NCI-H1417 treated with DMSO at 0.1 percent for 48 hours (cell line): ENCODE results near the gene GPD1L.
"Not testable (repeated sequence)": the region's sequence is repeated elsewhere in the genome, so short reads cannot be mapped to it uniquely, and the experiment has no call there.

ENCODE experiments used
- DNase-seq: peaks from one replicate; lab custom pipeline; 2025; lab: John Stamatoyannopoulos, UW

The GPD1L gene

DNA sequence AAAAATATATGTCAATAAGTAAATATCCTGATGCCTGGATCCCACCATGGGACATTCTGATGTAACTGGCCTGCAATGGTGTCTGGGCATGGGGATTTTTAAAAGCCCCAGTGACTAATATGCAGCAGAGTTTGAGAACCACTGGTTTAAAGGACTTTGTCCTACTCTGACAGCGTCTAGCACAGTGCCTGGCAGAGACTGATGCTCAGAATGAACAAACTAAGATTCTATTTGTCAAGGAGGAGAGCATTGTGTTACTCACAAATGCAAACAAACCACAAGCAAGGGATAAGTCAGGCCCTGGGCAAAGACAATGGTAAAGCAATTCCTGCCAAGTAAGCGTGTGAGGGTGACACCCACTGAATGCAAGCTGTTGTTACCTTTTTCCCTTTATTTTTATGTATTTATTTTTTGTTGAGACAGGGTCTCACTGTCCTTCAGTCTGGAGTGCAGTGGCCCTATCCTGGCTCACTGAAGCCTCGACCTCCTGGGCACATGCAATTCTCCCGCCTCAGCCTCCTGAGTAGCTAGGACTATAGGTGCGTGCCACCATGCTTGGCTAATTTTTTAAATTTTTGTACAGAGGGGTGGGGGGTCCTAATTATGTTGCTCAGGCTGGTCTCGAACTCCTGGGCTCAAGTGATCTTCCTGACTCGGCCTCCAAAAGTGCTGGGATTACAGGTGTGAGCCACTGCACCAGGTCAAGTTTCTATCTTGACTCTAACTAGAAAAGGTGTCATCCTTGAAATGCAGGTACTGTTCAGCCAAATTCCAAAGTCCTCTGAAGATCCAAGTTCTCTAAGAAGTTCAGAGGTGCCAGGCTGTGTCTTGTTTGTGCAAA is 909 bp upstream of the GPD1L start:
- DNase-seq: no peak

- no peak for DNase-seq
These were observed 526 bp downstream of the GPD1L start for GRCh38 chr3:32106929-32107362.

- DNase-seq: not testable (repeated sequence)
These were observed 1.8 kb downstream of the GPD1L start for GRCh38 chr3:32108224-32108623.

- no peak for DNase-seq
These were observed 2.8 kb downstream of the GPD1L start for GRCh38 chr3:32109256-32109655.

DNA sequence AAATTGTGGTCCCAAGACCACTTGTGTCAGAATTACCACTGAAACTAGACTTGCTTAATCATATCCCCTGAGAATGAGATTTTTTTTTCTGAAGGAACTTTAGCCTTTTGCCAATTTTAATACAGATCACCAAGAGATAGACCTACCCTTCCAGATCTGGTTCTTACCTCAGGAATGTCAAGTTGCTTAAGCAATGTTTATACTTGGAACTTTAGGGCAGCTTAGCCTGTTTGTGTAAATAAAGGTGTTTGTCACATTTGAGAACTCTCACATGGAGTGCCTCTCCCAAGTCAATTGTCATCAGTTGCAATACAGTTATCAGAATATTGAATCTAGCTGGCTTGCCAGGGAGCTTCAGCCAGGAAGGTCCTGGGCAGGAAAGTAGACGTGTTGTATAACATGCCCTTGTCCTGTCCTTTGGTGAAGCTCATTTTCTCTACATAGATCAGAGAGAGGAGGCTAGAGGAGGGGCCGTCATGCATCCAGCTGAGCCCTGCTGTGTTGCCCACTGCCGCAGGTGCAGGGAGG is 3.9 kb downstream of the GPD1L start:
- no peak for DNase-seq

- DNase-seq: no peak
These were observed 5.1 kb downstream of the GPD1L start for GRCh38 chr3:32111560-32111959.

DNA sequence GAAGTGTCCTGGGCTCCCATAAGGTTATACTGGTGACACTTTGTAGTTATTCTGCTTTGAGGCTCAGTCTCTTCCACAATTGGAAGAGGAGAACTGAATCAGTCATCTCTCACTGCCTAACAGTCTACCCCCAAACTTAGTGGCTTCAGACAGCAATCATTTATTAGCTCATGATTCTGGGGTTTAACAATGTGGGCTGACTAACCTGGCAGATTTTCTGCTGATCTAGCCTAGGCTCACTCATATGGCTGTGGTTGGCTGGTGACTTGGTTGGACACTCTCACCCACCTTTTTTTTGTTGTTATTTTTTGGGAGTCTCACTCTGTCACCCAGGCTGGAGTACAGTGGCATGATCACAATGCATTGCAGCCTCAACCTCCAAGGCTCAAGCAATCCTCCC is 7.1 kb downstream of the GPD1L start:
- no peak for DNase-seq

DNA sequence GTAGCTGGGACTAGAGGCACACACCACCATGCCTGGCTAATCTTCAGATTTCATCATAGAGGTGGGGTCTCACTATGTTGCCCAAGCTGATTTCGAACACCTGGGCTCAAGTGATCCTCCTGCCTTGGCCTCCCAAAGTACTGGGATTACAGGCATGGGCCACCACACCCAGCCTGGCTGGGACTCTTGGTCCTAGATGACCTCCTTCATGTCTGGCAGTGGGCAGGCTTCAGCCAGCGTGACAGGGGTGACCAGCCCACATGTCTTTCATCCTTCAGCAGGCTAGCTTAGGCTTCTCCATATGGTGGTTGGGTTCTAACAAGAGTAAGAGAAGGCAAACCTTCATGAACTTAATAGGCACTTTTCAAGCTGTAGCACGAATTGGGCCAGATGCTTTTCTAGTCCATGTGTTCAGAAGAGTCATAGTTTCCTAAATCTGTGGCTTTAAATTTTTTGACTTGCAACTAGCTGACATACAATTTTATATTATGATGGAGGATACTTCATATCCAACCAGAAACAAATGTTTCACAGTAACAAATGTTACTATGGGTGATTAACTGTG is 7.6 kb downstream of the GPD1L start:
- no peak for DNase-seq

GRCh38 chr3:32114546-32115386 is 8.3 kb downstream of the GPD1L start:
- DNase-seq: not testable (repeated sequence)

DNA sequence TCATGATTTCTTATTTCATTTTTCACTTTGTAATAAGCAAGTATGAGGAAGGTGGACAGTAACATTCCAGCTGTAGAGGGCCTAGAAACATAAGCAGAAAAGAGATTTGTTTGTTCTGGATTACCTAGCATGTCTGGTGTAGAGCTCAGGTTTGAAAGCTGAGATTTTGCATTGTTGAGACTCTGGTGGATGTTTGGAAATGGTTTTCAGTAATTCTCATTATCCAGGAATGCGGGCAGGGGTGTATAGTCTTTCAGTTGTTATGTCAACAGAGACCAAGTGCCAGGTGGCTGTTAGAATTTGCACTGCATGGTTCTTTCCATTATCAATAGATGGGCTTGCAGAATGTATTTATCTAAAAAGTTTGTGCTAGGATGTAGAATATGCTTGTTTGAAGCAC is 10.9 kb downstream of the GPD1L start:
- no peak for DNase-seq

GRCh38 chr3:32118215-32118614 is 11.8 kb downstream of the GPD1L start:
- DNase-seq: no peak

- no peak for DNase-seq
These were observed 14.1 kb downstream of the GPD1L start for GRCh38 chr3:32120471-32120870.

DNA sequence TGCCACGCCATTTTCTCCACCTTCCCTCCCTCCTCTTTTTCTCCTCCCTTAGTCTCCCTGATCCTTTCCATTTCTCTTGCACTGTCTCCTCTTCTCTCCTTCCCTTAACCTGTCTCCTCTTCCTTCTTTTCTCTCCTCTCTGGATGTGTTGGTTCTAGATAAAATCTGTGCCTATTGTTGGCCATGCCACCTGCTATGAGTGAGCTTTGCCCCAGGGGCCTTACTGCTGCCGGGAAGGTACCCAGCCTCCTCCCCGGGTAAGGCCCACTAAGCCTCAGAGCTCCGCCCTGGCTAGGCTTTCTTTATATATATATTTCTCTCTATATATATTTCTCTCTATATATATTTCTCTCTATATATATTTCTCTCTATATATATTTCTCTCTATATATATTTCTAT is 14.7 kb downstream of the GPD1L start:
- DNase-seq: no peak

DNA sequence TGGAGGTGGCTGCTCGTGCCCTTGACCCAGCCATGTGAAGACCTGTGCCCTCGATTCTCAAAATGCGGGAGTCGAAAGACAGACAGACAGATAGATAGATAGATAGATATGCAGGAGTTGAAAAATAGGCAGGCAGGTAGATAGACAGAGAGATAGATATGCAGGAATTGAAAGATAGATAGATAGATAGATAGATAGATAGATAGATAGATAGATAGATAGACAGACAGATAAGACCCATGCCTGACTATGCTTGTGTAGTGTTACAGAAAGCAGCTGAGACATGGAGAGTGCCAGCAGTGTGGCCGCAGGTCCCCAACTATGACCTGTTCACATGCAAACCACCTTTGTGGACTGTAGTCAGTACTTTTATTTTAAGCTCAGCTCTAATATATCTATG is 17.2 kb downstream of the GPD1L start:
- DNase-seq: no peak

DNA sequence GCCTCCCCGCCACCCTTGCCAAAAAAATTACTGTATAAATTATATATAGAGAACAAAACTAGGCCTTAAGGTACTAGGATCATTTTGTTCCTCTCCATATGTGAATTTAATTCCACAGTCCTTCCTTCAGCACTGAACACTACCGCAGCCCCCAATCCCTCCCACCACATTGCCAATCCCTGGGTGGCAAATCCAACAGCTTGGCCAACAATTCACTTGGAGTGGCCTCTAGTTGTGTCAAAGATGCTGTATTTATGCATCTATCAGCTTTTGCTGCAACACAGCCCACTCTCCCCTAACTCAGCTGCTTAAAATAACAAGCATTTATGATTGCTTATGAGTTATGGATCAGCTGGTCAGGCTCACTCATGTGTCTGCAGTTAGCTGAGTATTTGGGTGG is 18.6 kb downstream of the GPD1L start:
- DNase-seq: no peak

DNA sequence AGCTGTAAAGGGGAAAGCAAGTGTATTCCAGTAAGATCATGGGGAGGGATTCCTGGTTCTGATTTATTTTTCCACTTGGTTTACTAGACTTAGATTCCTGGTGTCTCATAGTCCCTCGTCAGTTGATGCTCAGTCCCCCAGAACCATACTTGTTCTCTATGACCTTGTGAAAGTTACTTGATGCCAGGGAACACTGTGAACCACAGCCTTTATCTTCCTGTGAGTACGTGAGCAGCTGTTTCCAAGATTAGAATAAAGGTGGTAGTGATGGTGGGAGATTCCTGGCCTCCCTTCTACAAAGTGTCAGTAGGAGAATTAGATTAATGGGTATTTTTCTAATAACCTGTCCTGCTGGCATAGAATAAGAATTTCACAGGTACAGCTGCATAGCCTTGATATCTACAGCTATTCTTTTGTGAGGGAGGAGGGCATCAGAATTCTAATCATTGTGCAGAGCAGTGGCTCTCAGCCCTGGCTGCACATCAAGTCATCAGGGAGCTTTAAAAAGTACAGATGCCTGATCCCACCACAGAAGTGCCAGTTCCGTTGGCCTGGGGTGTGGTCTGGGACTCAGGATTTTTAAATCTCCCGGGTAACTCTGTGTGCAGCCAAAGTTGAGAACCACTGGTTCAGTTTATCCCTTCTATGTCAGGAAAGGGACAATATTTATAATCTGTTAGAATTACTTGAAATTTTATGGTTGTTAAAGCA is 20.0 kb downstream of the GPD1L start:
- DNase-seq: no peak

- no peak for DNase-seq
These were observed 20.9 kb downstream of the GPD1L start for GRCh38 chr3:32127219-32127826.

DNA sequence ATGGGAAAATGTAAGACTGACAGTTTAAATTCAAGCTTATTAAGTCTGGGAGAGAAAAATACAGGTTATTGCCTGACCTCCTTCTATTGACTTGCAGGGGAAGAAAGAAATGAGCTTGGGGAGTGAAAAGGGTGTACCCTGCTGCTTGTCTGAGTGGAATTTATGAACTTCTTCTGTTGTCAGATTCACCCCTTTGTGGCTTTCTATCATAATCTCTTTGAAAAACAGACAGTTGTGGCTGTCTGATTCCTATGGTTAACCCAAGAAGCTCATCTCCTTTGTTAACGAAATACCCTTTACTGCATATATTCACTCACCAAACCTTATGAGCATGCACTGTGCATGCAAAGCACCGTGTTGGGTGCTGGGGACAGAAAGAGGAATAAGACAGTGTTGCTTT is 22.5 kb downstream of the GPD1L start:
- no peak for DNase-seq

DNA sequence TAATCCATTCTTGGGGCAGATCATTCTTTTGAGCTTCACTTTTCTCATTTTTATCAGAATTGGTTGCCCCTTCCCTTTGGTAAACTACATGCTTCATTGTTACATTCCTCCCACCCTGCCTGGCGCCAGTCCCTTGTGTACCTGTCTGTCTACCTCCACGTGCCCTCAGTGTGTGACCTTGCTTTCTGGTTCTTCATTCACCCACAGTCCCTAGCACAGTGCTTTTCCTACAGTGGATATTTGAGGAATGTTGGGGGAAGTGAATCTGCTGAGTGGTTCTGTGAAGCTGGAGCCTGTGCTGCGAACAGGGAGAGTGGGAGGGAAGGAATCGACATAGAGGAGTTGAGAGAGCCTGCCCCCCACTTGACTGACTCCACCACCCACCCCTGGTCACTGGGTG is 23.4 kb downstream of the GPD1L start:
- DNase-seq: no peak

- DNase-seq: no peak
These were observed 25.7 kb downstream of the GPD1L start for GRCh38 chr3:32132121-32132520.

DNA sequence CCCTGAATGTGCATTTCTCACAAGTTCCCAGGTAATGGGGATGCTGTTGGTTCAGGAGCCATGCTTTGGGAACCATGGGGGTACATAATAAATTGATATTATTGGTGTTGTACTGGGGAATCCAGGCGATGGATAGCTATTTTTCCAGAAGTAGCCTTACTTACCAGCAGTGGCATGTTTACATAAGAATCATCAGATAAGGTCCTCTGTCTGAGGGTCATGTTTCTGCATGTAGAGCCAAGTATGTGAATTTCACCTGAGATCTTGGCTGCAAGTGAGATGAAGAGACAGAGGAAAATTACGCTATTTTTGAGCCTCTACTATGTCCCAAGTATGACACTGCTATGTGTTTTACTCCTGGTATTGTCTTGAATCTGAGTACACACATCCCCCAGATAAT is 26.3 kb downstream of the GPD1L start:
- no peak for DNase-seq

DNA sequence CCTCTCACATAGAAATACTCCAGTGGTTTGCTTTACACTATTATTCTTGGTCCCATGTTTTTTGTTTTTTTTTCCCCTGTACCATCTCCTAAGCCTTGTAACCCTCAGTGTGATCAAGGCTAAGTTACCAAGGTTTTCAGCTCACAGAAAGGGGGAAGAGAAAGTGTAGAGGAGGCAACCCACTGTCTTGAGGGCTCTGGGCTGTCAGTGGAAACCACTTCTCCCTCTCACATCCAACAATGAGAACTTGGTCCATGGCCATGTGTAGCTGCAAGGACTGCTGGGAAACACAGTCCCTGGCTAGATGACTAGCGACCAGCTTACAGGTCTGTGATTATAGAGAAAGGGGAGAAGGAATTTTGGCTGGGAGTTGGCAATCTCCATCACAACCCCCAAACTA is 30.3 kb downstream of the GPD1L start:
- no peak for DNase-seq
